Mesenchymal stem cell (in vitro differentiated cells and primary cell): ENCODE measurements around the gene RGMB.

ENCODE experiments used
- DNase-seq: peaks from one replicate; pipeline ENCODE4 v3.0.0-alpha.2; 2013
- H2AFZ ChIP-seq: one replicate; pipeline ENCODE4 v1.6.1; 2013; ENCODE audit warnings: low read depth, mild to moderate bottlenecking, control low read depth, inconsistent platforms, low read length, moderate library complexity
- H2AK5ac ChIP-seq: 2 replicates; pipeline ENCODE4 v1.6.1; 2013; ENCODE audit warnings: low read length, moderate library complexity, mild to moderate bottlenecking, inconsistent platforms; ENCODE audit not compliant: severe bottlenecking
- H2BK120ac ChIP-seq: one replicate; pipeline ENCODE4 v1.6.1; 2013; ENCODE audit warnings: low read depth, mild to moderate bottlenecking, inconsistent platforms, low read length, moderate library complexity
- H2BK12ac ChIP-seq, 2 experiments: one replicate each; pipeline ENCODE4 v1.6.1; 2013; ENCODE audit warnings: inconsistent platforms in 2 of 2, low read length in 2 of 2, mild to moderate bottlenecking in 2 of 2, moderate library complexity in 2 of 2, control low read depth in 1 of 2
- H2BK15ac ChIP-seq: one replicate; pipeline ENCODE4 v1.6.1; 2013; ENCODE audit warnings: mild to moderate bottlenecking, low read depth, inconsistent platforms; ENCODE audit not compliant: poor library complexity, severe bottlenecking
- H2BK5ac ChIP-seq: 2 replicates; pipeline ENCODE4 v1.6.1; 2013; ENCODE audit warnings: low read depth, mild to moderate bottlenecking, low read length, control low read depth, inconsistent platforms; ENCODE audit not compliant: poor library complexity, severe bottlenecking
- H3K14ac ChIP-seq, 2 experiments: one replicate each; pipeline ENCODE4 v1.6.1; 2013; ENCODE audit warnings: inconsistent platforms in 2 of 2, low read length in 2 of 2, control low read depth in 1 of 2, mild to moderate bottlenecking in 1 of 2, moderate library complexity in 1 of 2
- H3K18ac ChIP-seq, 2 experiments: one replicate each; pipeline ENCODE4 v1.6.1; 2013; ENCODE audit warnings: inconsistent platforms in 2 of 2, low read length in 2 of 2, control low read depth in 1 of 2, low read depth in 1 of 2, mild to moderate bottlenecking in 1 of 2
- H3K23ac ChIP-seq, 2 experiments: one replicate each; pipeline ENCODE4 v1.6.1; 2013; ENCODE audit warnings: inconsistent platforms in 2 of 2, low read length in 2 of 2, mild to moderate bottlenecking in 2 of 2, moderate library complexity in 2 of 2, control low read depth in 1 of 2
- H3K27ac ChIP-seq: 2 replicates; pipeline ENCODE4 v1.5.1; 2013; ENCODE audit warnings: mild to moderate bottlenecking, moderate library complexity, low read length, control low read depth, inconsistent platforms; ENCODE audit not compliant: poor library complexity, severe bottlenecking
- H3K27me3 ChIP-seq, 2 experiments: 2 replicates each; pipeline versions ENCODE4 v1.6.1 to v1.7.0; 2013; ENCODE audit warnings: low read length in 2 of 2, mild to moderate bottlenecking in 2 of 2, moderate library complexity in 2 of 2, control low read depth in 1 of 2, inconsistent platforms in 1 of 2; ENCODE audit not compliant: control insufficient read depth in 1 of 2, insufficient read depth in 1 of 2
- H3K36me3 ChIP-seq, 2 experiments: 2 replicates each; pipeline versions ENCODE4 v1.6.1 to v1.7.0; 2013; ENCODE audit warnings: low read length in 2 of 2, control low read depth in 1 of 2, inconsistent platforms in 1 of 2, low read depth in 1 of 2, mild to moderate bottlenecking in 1 of 2; ENCODE audit not compliant: insufficient read depth in 2 of 2, control insufficient read depth in 1 of 2
- H3K4ac ChIP-seq, 2 experiments: one replicate each; pipeline ENCODE4 v1.6.1; 2013; ENCODE audit warnings: inconsistent platforms in 2 of 2, low read length in 2 of 2, mild to moderate bottlenecking in 2 of 2, moderate library complexity in 2 of 2, control low read depth in 1 of 2, low read depth in 1 of 2
- H3K4me1 ChIP-seq: 2 replicates; pipeline ENCODE4 v1.6.1; 2013; ENCODE audit warnings: low read depth, low read length, control low read depth; ENCODE audit not compliant: control insufficient read depth, insufficient read depth
- H3K4me2 ChIP-seq: 2 replicates; pipeline ENCODE4 v1.6.1; 2013; ENCODE audit warnings: low read length, mild to moderate bottlenecking, inconsistent platforms; ENCODE audit not compliant: poor library complexity, severe bottlenecking
- H3K4me3 ChIP-seq, 2 experiments: 2 replicates each; pipeline versions ENCODE4 v1.5.1 to v1.7.0; 2013; ENCODE audit warnings: low read length in 2 of 2, mild to moderate bottlenecking in 2 of 2, control low read depth in 1 of 2, low read depth in 1 of 2; ENCODE audit not compliant: insufficient read depth in 1 of 2
- H3K79me1 ChIP-seq: replicated peaks from 2 replicates; pipeline ENCODE4 v1.6.1; 2013; ENCODE audit warnings: mild to moderate bottlenecking, control low read depth, low read length, inconsistent platforms; ENCODE audit not compliant: poor library complexity, severe bottlenecking
- H3K9ac ChIP-seq: 2 replicates; pipeline ENCODE4 v1.7.0; 2013; ENCODE audit warnings: mild to moderate bottlenecking, low read length, moderate library complexity
- H3K9me3 ChIP-seq: 2 replicates; pipeline ENCODE4 v1.7.0; 2013; ENCODE audit warnings: mild to moderate bottlenecking, low read length; ENCODE audit not compliant: control insufficient read depth
- H4K8ac ChIP-seq: one replicate; pipeline ENCODE4 v1.6.1; 2013; ENCODE audit warnings: inconsistent platforms, mild to moderate bottlenecking, low read length, moderate library complexity
- H4K91ac ChIP-seq: one replicate; pipeline ENCODE4 v1.6.1; 2013; ENCODE audit warnings: mild to moderate bottlenecking, low read length, inconsistent platforms
- WGBS: methylation state at CpG from one replicate; pipeline ENCODE4 v1.1.7; 2013; ENCODE audit warnings: mixed read lengths; 5-methylcytosine and 5-hydroxymethylcytosine counted together

RGMB gene

DNA sequence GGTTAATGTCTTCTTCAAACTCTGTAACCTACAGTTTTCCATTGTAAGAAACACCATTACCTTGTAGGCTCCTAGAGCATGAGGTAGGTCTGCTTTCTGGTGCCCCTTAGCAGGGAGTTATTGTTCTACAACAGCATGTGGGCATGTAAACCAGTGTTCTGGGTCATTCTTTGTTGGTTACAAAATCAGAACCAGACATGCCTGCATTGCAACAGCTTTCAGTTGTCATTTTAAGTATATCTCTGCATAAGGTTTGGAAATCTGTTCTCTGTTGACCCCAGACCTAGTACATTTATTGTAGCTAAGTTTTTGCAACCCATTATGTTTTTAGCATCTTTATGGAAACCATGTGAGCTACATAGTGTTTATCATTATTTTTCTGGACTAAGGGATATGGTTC lies 10.9 kb downstream of the RGMB start:
- no peak overlapping the region for H3K4me2 ChIP-seq
- H2AK5ac ChIP-seq, result no peak overlapping the region
- no peak overlapping the region for H3K23ac ChIP-seq
- H3K79me1 ChIP-seq, result peaks cover 6% of the 10 kb centered on the region
- DNase-seq, result no peak
- peak overlapping the region in 1 of 2 experiments; percentile 50 for H3K4me3 ChIP-seq
- no peak overlapping the region for H2BK12ac ChIP-seq
- H4K91ac ChIP-seq, result no peak overlapping the region
- no peak overlapping the region for H4K8ac ChIP-seq
- H3K9ac ChIP-seq, result peak overlapping the region; percentile 54
- H3K27me3 ChIP-seq, result no peaks in the 10 kb centered on the region
- no peak overlapping the region for H3K4ac ChIP-seq
- peaks cover 29 to 100% of the 10 kb centered on the region in 2 experiments for H3K36me3 ChIP-seq
- no peak overlapping the region for H2BK5ac ChIP-seq
- H3K27ac ChIP-seq, result no peak overlapping the region
- no peak overlapping the region for H2BK15ac ChIP-seq
- H2AFZ ChIP-seq, result no peak overlapping the region
- no peaks in the 10 kb centered on the region for H3K9me3 ChIP-seq
- H3K14ac ChIP-seq, result no peak overlapping the region
- H2BK120ac ChIP-seq, result no peak overlapping the region
- peaks cover 14% of the 10 kb centered on the region for H3K4me1 ChIP-seq
- H3K18ac ChIP-seq, result no peak overlapping the region

DNA sequence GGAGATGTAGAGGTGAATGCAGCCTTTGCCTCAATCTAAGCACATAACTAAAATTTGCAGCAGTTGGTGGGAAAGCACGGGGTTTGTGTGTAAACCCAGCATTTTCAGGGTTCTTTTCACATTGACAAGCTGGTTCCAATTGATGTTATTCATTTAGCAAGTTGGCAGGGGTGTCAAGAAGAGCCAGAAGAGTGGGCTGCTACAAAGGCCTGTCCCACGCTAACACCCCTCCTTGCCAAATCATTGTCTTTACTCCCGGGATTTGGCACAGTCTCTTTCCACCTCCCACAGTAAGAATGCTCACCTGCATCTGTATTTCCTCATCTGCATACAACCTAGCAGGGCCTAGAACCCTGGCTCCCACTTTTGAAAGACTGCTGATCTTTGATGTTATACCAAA lies 11.8 kb downstream of the RGMB start:
- no peak overlapping the region for H3K4ac ChIP-seq
- H3K36me3 ChIP-seq, result peaks cover 24 to 100% of the 10 kb centered on the region in 2 experiments
- no peaks in the 10 kb centered on the region for H3K9me3 ChIP-seq
- no peak overlapping the region for H2AK5ac ChIP-seq
- no peak for DNase-seq
- H3K23ac ChIP-seq, result no peak overlapping the region
- WGBS, result 91% methylated on average over 3 of the region's 3 CpGs
- peaks cover 11% of the 10 kb centered on the region for H3K4me1 ChIP-seq
- no peak overlapping the region for H2BK120ac ChIP-seq
- no peak overlapping the region for H2BK15ac ChIP-seq
- H2AFZ ChIP-seq, result no peak overlapping the region
- H3K14ac ChIP-seq, result no peak overlapping the region
- peak overlapping the region in 1 of 2 experiments; percentile 50 for H3K4me3 ChIP-seq
- no peak overlapping the region for H2BK5ac ChIP-seq
- peak overlapping the region; percentile 54 for H3K9ac ChIP-seq
- H3K27me3 ChIP-seq, result no peaks in the 10 kb centered on the region
- no peak overlapping the region for H3K27ac ChIP-seq
- no peak overlapping the region for H3K18ac ChIP-seq
- H4K8ac ChIP-seq, result peak overlapping the region; percentile 5
- no peak overlapping the region for H3K4me2 ChIP-seq
- H2BK12ac ChIP-seq, result no peak overlapping the region
- peaks cover 6% of the 10 kb centered on the region for H3K79me1 ChIP-seq
- no peak overlapping the region for H4K91ac ChIP-seq

DNA sequence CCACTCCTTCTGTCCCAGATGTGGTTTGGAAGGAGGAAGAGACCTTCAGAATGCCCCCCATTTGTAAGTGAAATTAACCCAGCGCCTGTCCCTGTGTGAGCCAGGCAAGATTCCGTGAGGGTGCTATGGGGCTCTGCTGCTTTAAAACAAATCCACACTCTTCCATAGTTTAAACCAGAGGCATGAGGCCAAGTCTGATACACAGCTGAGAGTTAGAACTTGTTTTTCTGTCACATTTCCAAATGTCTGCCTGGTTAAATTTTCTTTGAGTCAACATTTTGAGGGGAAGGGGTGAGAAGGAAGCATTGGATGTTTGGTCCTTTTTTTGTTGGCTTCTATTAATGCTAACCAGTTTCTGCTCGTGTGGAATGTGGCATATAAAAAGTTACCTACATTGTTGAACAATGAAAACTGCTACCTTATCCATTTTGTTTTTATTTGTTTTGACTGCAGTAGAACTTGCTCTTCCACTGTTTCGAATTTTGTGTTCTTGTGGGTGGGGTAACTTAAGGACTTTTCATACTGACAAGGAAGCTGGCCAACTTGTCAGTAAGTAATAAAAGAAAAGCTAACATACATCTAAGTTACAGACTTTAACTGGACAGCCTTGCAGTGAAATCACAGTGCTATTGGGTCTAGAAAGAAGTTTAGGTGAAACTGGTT lies 12.9 kb downstream of the RGMB start:
- Histone ChIP-seq H3K23ac (no peak overlapping the region), H3K4ac (peak overlapping the region in 1 of 2 experiments; percentile 35), H4K91ac (no peak overlapping the region), H3K18ac (no peak overlapping the region), H3K4me3 (peak overlapping the region in 1 of 2 experiments; percentile 50), H4K8ac (no peak overlapping the region), H3K79me1 (peaks cover 6% of the 10 kb centered on the region), H3K27ac (no peak overlapping the region), H2AK5ac (no peak overlapping the region), H3K9me3 (no peaks in the 10 kb centered on the region), H3K36me3 (peaks cover 24 to 99% of the 10 kb centered on the region in 2 experiments), H2BK15ac (no peak overlapping the region), H3K14ac (no peak overlapping the region), H3K4me1 (peaks cover 11% of the 10 kb centered on the region), H2BK120ac (no peak overlapping the region), H3K27me3 (no peaks in the 10 kb centered on the region), H3K4me2 (no peak overlapping the region), H2AFZ (no peak overlapping the region), H2BK5ac (no peak overlapping the region), H3K9ac (peak overlapping the region; percentile 54), H2BK12ac (no peak overlapping the region)
- no peak for DNase-seq
- 100% methylated on average over 3 of the region's 4 CpGs for WGBS

DNA sequence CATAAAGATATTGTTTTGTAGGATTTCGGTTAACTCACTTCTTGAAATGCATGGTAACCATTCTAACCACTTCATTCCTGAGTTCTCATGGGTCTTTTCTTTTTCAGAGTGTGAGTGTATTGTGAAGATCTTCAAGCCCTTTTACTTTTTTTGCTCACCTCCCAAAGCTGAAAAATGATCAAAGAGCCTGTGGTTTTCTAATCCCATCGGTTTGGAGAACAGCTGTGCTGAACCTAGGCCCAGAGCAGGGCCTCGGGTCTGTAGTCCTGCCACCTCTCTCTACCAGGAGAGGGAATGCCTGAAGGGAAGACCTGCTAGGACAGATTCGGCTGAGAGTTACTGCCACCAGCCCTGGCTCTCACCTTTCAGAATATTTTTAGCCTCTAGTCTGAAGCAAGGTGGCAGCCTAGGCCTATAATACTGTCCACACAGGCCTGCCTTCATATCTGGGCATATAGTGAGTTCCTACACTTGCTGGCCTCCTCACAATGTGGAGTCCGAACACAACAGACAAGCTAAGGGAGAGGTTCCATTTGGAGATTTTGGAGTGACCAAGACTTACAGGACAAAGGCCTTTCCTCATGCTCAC lies 13.8 kb downstream of the RGMB start:
- H3K4me3 ChIP-seq, result peak overlapping the region in 1 of 2 experiments; percentile 50
- H3K27me3 ChIP-seq, result no peaks in the 10 kb centered on the region
- H4K91ac ChIP-seq, result no peak overlapping the region
- H3K9ac ChIP-seq, result peak overlapping the region; percentile 33
- no peak overlapping the region for H2BK15ac ChIP-seq
- H3K4ac ChIP-seq, result no peak overlapping the region
- H3K4me1 ChIP-seq, result peaks cover 11% of the 10 kb centered on the region
- H2BK5ac ChIP-seq, result no peak overlapping the region
- H4K8ac ChIP-seq, result peak overlapping the region; percentile 29
- no peaks in the 10 kb centered on the region for H3K9me3 ChIP-seq
- H2BK120ac ChIP-seq, result no peak overlapping the region
- H3K79me1 ChIP-seq, result peaks cover 6% of the 10 kb centered on the region
- H3K27ac ChIP-seq, result peak overlapping the region; percentile 5
- H3K36me3 ChIP-seq, result peaks cover 24 to 96% of the 10 kb centered on the region in 2 experiments
- no peak for DNase-seq
- H2AK5ac ChIP-seq, result peak overlapping the region; percentile 31
- H2BK12ac ChIP-seq, result no peak overlapping the region
- H3K18ac ChIP-seq, result no peak overlapping the region
- H3K4me2 ChIP-seq, result no peak overlapping the region
- no peak overlapping the region for H3K14ac ChIP-seq
- no peak overlapping the region for H3K23ac ChIP-seq
- WGBS, result 90% methylated on average over 4 of the region's 5 CpGs
- no peak overlapping the region for H2AFZ ChIP-seq
